ENCODE measurements around the gene SEPTIN5. TPM values are rescaled to one million over a fixed set of nuclear protein-coding genes. Genes with fewer than 3 reads are reported as not detected.
A peak's percentile ranks its signal among the peaks of the same experiment; 100 is the strongest.

Gene SEPTIN5
- total and polyA plus RNA-seq, 9 of the 15 experiments (the other 6 are each of a cell fraction or from before 2014, with no cell fraction given) = 0.03 to 195 (median 119) TPM

DNA sequence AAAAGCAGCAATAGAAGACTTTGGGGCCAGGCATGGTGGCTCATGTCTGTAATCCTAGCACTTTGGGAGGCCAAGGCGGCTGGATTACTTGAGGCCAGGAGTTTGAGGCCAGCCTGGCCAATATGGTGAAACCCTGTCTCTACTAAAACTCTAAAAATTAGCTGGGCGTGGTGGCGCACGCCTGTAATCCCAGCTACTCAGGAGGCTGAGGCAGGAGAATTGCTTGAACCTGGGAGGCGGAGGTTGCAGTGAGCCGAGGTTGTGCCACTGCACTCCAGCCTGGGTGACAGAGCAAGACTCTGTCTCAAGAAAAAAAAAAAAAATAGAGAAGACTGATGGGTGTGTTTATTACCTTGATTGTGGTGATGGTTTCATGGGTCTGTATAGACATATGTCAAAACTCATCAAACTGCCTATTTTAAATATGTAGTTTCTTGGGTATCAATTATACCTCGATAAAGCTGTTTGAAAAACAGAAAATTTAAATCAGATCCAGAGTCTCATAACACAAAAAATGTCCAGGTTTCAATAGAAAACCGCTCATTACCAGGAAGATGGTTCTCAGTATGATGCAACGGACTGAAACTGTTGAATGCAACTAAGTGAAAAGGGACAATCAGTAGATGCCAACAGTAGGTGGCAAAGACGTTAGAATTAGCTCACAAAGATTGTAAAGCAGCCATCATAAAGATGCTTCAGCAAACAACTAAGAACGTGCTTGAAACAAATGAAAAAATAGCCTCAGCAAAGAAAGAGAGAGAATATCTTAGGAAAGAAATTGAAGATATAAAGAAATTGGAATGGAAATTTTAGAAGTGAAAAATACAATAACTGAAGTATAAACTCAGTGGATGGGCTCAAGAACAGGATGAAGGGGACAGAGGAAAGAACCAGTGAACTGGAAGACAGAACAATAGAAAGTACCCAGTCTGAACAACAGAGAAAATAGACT, 33.1 kb upstream of the SEPTIN5 start (continued):
- TF ChIP-seq, protein P1, sequence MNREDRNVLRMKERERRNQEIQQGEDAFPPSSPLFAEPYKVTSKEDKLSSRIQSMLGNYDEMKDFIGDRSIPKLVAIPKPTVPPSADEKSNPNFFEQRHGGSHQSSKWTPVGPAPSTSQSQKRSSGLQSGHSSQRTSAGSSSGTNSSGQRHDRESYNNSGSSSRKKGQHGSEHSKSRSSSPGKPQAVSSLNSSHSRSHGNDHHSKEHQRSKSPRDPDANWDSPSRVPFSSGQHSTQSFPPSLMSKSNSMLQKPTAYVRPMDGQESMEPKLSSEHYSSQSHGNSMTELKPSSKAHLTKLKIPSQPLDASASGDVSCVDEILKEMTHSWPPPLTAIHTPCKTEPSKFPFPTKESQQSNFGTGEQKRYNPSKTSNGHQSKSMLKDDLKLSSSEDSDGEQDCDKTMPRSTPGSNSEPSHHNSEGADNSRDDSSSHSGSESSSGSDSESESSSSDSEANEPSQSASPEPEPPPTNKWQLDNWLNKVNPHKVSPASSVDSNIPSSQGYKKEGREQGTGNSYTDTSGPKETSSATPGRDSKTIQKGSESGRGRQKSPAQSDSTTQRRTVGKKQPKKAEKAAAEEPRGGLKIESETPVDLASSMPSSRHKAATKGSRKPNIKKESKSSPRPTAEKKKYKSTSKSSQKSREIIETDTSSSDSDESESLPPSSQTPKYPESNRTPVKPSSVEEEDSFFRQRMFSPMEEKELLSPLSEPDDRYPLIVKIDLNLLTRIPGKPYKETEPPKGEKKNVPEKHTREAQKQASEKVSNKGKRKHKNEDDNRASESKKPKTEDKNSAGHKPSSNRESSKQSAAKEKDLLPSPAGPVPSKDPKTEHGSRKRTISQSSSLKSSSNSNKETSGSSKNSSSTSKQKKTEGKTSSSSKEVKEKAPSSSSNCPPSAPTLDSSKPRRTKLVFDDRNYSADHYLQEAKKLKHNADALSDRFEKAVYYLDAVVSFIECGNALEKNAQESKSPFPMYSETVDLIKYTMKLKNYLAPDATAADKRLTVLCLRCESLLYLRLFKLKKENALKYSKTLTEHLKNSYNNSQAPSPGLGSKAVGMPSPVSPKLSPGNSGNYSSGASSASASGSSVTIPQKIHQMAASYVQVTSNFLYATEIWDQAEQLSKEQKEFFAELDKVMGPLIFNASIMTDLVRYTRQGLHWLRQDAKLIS (CRISPR knock-in tag; IDR thresholded peaks at IDR 0.05) = no peak
- TF ChIP-seq SMAD3 (CRISPR knock-in tag; conservative IDR thresholded peaks at IDR 0.05) (peak; percentile 29; the same call in 1 of the 2 replicates), NR4A1 (CRISPR knock-in tag; IDR thresholded peaks at IDR 0.05) (no peak), NR4A1 (tag; IDR thresholded peaks at IDR 0.05) (0 out of 2 replicates have a peak, but pooled peaks have one; percentile 33), MYC (IDR thresholded peaks at IDR 0.05; ENCODE audit: low read depth, low read length) (peak; percentile 12; the same call in 1 of the 2 replicates), MYC (CRISPR knock-in tag; IDR thresholded peaks at IDR 0.05; ENCODE audit: borderline replicate concordance, low read depth) (no peak; the same call in 1 of the 2 replicates), NONO (IDR thresholded peaks at IDR 0.05; ENCODE audit: low read depth in 2 of 2, low read length in 1 of 2) (no peak), L3MBTL2 (IDR thresholded peaks at IDR 0.05) (peak; percentile 74), ARID1B (IDR thresholded peaks at IDR 0.05) (0 out of 2 replicates have a peak, but pooled peaks have one; percentile 49), NBN (IDR thresholded peaks at IDR 0.05; ENCODE audit: low read depth) (peak; percentile 79), BRD4 (IDR thresholded peaks at IDR 0.05) (peak; percentile 22; the same call in 1 of the 2 replicates), SNIP1 (IDR thresholded peaks at IDR 0.05; ENCODE audit: low read depth) (0 out of 2 replicates have a peak, but pooled peaks have one; percentile 26), TCFL5 (CRISPR knock-in tag; conservative IDR thresholded peaks at IDR 0.05) (0 out of 2 replicates have a peak, but pooled peaks have one; percentile 60), DMBX1 (CRISPR knock-in tag; IDR thresholded peaks at IDR 0.05; ENCODE audit: borderline replicate concordance) (peak; percentile 88), MEF2D (tag; conservative IDR thresholded peaks at IDR 0.05; ENCODE audit: low read depth) (peak; percentile 57), LEF1 (IDR thresholded peaks at IDR 0.05) (peak; percentile 70; the same call in 1 of the 2 replicates), SAFB2 (IDR thresholded peaks at IDR 0.05; ENCODE audit: borderline replicate concordance, low read depth, low read length, severe bottlenecking) (no peak)
- TF ChIP-seq, protein P2, sequence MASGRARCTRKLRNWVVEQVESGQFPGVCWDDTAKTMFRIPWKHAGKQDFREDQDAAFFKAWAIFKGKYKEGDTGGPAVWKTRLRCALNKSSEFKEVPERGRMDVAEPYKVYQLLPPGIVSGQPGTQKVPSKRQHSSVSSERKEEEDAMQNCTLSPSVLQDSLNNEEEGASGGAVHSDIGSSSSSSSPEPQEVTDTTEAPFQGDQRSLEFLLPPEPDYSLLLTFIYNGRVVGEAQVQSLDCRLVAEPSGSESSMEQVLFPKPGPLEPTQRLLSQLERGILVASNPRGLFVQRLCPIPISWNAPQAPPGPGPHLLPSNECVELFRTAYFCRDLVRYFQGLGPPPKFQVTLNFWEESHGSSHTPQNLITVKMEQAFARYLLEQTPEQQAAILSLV (tag; IDR thresholded peaks at IDR 0.05) = peak; percentile 97
- TF ChIP-seq, protein P3, sequence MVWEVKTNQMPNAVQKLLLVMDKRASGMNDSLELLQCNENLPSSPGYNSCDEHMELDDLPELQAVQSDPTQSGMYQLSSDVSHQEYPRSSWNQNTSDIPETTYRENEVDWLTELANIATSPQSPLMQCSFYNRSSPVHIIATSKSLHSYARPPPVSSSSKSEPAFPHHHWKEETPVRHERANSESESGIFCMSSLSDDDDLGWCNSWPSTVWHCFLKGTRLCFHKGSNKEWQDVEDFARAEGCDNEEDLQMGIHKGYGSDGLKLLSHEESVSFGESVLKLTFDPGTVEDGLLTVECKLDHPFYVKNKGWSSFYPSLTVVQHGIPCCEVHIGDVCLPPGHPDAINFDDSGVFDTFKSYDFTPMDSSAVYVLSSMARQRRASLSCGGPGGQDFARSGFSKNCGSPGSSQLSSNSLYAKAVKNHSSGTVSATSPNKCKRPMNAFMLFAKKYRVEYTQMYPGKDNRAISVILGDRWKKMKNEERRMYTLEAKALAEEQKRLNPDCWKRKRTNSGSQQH (CRISPR knock-in tag; IDR thresholded peaks at IDR 0.05) = peak; percentile 75; the same call in 1 of the 2 replicates
